Stimulated activated CD4-positive, alpha-beta T cell treated with anti-CD3 and anti-CD28 coated beads, Interleukin-12 subunit alpha, Interleukin-12 subunit beta, amount 100 ng/mL, for 24 hours (primary cell): Measurements from ENCODE around the gene P2RX4.
"Not testable (repeated sequence)": the region's sequence is repeated elsewhere in the genome, so short reads cannot be mapped to it uniquely, and the experiment has no call there.

Experiments
- DNase-seq, 2 experiments: peaks; one replicate each; pipeline ENCODE4 v3.0.0-alpha.2; 2020; ENCODE audit warnings: low read depth in 2 of 2

P2RX4 gene

GRCh38 chr12:121189131-121189530, 20.8 kb upstream of the P2RX4 start:
- DNase-seq: no peak

- DNase-seq: no peak
Measured at GRCh38 chr12:121189619-121190155, 20.2 kb upstream of the P2RX4 start.

- DNase-seq: no peak
Measured at GRCh38 chr12:121190523-121191031, 19.4 kb upstream of the P2RX4 start.

GRCh38 chr12:121191151-121191550, 18.8 kb upstream of the P2RX4 start:
- no peak for DNase-seq

- no peak for DNase-seq
Measured at GRCh38 chr12:121196902-121197301, 13.0 kb upstream of the P2RX4 start.

- no peak for DNase-seq
Measured at GRCh38 chr12:121198949-121199348, 11.0 kb upstream of the P2RX4 start.

GRCh38 chr12:121201140-121201539, 8.8 kb upstream of the P2RX4 start:
- DNase-seq: not testable (repeated sequence)

- no peak for DNase-seq
Measured at GRCh38 chr12:121202407-121203355, 7.2 kb upstream of the P2RX4 start.

- no peak for DNase-seq
Measured at GRCh38 chr12:121203482-121203881, 6.4 kb upstream of the P2RX4 start.

GRCh38 chr12:121205491-121205890, 4.4 kb upstream of the P2RX4 start:
- DNase-seq: no peak

GRCh38 chr12:121208571-121208970, 1.4 kb upstream of the P2RX4 start:
- DNase-seq: not testable (repeated sequence)

GRCh38 chr12:121209221-121209620, 708 bp upstream of the P2RX4 start:
- DNase-seq: no peak

GRCh38 chr12:121212875-121213274, 2.9 kb downstream of the P2RX4 start:
- no peak for DNase-seq

- DNase-seq: no peak
Measured at GRCh38 chr12:121214166-121214777, 4.3 kb downstream of the P2RX4 start.

- no peak for DNase-seq
Measured at GRCh38 chr12:121214855-121215745, 5.2 kb downstream of the P2RX4 start.

- DNase-seq: no peak
Measured at GRCh38 chr12:121216102-121216501, 6.2 kb downstream of the P2RX4 start.

GRCh38 chr12:121217063-121217462, 7.1 kb downstream of the P2RX4 start:
- no peak for DNase-seq

- DNase-seq: no peak
Measured at GRCh38 chr12:121217761-121218160, 7.8 kb downstream of the P2RX4 start.

- no peak for DNase-seq
Measured at GRCh38 chr12:121218588-121219352, 8.8 kb downstream of the P2RX4 start.

GRCh38 chr12:121219353-121219986, 9.5 kb downstream of the P2RX4 start:
- no peak for DNase-seq
